ENCODE results near the gene CAMSAP1.
A peak's percentile ranks its signal among the peaks of the same experiment; 100 is the strongest.

The CAMSAP1 gene

DNA sequence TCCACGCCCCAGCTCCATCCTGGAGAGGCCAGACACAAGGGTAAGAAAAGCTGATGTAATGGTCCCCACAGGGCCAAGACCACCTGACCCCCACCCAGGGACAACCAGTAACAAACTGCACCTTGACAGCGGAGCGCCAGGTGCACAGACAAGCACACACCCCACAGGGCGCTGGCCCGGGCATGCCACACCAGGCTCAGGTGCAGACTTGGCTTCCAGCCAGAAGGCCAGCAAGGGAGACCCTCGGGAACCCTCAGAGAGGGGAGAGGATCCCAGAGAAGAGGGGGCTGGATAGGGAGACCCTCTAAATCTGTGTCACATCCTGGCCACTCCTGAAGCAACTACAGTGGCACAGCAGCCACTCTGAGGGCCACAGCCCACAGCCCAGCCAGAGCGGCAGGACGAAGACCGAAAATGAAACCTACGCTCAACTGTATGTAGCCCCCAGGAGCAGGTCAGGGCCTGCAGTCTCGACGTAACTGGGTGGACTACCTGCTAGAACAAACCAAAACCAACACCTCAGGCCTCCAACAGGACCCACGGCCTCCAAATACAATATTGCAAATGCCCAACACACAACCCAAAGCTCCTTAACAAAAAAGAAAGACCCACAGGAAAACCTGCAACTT lies 18.5 kb downstream of the CAMSAP1 start:
- no peak for TF ChIP-seq ZNF274 (IDR thresholded peaks at IDR 0.05; ENCODE audit: low read depth, low read length)
- H3K4me3 ChIP-seq (ENCODE audit: low read length): no peak overlapping the region

DNA sequence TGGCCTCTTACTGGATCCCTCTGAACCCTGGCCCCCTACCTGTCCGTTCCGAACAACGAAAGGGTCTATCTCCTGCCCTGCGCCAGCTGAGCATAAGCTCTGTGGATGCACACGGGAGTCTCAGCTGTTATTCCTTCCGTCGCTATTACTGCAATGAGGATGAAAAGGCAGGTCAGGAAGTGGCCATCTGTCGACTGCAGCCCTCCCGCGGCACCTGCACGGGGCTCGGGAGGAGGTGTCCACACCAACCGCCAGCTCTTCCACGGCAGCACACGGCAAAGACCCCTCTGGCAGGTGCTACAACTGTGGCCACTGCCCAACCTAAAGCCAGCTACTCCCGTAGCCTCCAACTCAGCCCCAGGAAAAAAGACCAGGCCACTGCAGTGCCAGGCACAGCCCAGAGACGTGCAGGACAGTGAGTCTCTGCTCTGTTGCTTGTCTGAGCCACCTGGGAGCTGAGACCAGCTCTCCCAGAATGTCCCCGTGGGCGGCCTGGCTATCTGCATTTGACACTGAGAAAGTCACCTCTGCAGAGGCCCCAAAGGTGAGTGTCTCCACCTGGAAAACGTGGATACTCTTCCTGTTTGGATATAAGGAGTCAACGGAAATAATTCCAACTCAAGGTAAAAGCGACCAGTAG lies 19.1 kb downstream of the CAMSAP1 start:
- peak overlapping the region; percentile 18; the same call in 1 of the 2 replicates for H3K4me3 ChIP-seq (ENCODE audit: low read length)
- no peak for TF ChIP-seq ZNF274 (IDR thresholded peaks at IDR 0.05; ENCODE audit: low read depth, low read length)

DNA sequence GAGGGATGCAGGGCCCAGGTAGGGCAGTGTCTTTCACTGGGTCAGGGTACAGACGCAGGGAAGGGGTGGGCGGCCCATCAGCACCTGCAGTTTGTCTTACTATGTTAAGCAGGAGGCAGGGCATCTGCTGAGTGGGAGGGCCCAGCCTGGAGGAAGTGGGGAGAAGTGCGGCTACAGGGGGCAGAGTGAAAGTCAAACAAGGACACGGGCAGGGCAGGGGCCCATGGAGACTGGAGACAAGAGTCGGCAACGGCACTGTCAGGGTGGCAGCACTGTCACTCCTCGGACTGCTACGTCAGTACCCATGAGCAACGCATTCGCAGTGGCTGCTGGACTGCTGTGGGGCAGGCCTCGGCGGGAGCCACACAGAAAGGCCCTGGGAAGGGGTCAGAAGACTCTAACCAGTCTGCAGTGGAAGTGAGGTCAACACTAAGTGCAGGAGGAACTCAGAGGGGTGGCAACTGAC lies 19.7 kb downstream of the CAMSAP1 start:
- TF ChIP-seq ZNF274 (IDR thresholded peaks at IDR 0.05; ENCODE audit: low read depth, low read length): no peak
- H3K4me3 ChIP-seq (ENCODE audit: low read length): peak overlapping the region; percentile 18; the same call in 1 of the 2 replicates

DNA sequence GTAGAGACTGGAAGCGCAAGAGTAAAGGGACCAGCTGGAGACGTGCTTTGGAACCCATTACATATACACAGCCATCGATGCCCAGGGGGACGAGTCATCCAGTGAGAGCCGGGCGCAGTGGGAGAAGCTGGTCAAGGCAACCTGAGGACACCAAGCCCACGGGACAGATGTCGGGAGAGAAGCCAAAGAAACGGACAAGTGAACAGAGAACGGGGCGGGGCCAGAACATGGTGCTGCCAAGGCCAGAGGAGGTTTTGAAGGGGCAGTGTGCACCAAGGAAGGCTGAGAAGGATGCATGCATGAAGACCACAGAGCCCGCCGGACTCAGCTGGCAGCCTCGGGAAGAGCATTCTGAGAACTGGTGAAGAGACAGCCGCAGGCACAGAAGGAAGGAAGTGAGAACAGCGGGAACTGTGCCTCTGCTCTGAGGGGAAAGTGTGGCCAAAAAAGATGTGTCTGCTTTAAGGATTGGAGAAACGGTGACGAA lies 20.3 kb downstream of the CAMSAP1 start:
- TF ChIP-seq ZNF274 (IDR thresholded peaks at IDR 0.05; ENCODE audit: low read depth, low read length): no peak
- peak overlapping the region; percentile 18; the same call in 1 of the 2 replicates for H3K4me3 ChIP-seq (ENCODE audit: low read length)

DNA sequence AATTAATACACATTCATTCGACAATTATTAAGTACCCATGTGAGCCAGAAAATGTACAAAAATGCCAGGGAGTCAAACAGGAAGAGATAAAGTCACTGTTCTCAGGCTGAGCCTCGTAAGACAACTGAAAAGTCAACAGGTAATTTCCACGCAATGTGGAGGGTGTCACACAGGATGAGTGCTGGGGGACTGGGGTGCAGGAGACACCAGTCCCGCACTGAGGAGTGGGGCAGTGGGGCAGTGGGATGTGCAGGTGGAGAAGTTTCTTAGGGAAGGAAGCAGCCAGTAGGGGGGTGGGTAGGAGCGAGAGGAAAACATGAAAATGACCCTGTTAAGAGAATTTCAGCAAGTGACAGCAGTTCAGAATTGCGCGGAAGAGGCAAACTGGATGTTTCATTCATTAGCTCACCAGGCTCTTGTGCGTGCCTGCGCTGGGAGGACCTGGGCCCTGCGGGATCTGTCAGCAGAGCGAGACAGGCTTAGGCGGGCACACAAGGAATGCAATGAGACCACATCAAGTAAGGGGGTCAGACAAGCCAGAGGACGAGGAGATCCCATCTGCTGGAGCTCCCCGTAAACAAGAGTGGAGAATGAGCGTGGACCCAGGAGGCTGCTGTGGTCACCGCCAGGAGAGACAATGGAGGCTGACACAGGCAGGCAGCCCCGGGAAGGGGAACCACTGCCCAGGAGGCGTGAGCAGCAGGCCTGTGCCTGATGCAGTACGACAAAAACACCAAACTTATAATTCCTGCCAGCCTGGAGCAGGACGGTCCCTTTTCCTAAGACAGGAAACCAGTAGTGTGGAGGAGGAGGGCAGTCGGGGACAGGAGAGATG lies 21.0 kb downstream of the CAMSAP1 start:
- no peak overlapping the region for H3K4me3 ChIP-seq (ENCODE audit: low read length)
- no peak for TF ChIP-seq ZNF274 (IDR thresholded peaks at IDR 0.05; ENCODE audit: low read depth, low read length)

DNA sequence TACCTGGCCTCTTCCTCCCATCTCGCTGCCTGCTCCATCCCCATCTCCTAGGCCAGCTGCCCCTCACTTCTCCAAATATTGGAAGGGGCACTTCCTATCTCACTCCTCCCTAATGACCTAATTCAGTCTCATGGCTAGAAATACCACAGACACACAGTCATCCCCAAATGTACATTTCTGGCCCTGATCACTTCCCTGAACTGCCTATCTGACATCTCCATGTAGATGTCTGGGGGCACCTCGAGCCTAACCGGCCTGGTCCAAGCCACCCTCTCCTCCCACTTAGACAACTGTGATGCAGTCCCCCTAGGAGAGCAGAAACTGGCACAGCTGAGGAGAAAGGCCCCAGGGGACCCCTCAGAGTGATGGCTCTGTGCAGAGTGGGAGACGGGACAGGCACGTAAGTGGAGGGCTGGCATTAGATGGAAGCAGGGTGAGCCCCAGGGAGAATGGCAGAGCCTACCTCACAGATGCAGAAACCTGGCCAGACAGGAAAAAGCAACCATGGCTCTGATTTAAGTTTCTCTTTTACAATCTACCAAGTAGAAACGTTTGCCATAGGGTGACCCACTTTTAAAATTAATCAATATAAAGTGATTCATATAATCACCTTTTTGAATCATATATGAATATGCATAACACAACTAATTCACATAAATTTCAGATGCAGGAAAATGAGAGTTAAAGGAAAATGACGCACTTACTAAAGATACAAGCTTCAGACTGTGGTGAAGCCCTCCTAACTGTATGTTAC lies 22.1 kb downstream of the CAMSAP1 start:
- TF ChIP-seq ZNF274 (IDR thresholded peaks at IDR 0.05; ENCODE audit: low read depth, low read length): no peak
- H3K4me3 ChIP-seq (ENCODE audit: low read length): no peak overlapping the region

DNA sequence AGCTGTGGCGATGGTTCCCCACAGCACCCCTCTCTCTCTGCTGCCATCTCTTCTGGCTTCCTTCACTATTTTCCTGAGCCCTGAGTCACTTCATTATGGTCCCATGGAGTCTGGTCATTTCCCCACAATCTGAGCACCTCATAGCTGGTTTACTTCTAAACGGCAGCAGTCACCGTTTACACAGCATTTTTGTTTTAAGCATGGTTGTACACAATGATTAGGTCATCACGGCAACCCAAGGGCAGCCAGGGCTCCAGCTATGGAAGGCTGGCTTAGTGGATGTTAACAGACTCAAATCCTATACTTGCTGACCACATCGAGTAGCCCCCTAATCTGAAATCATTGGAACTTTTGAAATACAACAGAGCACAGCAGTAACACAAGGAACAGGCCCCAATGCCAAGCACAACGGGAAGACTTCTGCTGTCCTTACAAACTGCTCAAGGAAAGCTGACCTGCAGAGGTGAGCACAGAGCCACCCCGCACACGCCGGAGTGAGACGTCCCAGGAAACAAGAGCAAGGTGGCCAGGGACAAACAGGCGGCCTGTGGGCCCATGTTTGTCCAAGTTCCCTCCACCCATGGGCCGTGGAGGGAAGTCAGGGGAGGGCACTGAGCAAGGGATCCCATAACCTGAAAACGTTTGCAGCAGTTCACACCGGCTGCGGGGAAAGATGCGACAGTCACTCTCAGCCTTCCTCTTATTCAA lies 22.9 kb downstream of the CAMSAP1 start:
- H3K4me3 ChIP-seq (ENCODE audit: low read length): no peak overlapping the region
- no peak for TF ChIP-seq ZNF274 (IDR thresholded peaks at IDR 0.05; ENCODE audit: low read depth, low read length)

DNA sequence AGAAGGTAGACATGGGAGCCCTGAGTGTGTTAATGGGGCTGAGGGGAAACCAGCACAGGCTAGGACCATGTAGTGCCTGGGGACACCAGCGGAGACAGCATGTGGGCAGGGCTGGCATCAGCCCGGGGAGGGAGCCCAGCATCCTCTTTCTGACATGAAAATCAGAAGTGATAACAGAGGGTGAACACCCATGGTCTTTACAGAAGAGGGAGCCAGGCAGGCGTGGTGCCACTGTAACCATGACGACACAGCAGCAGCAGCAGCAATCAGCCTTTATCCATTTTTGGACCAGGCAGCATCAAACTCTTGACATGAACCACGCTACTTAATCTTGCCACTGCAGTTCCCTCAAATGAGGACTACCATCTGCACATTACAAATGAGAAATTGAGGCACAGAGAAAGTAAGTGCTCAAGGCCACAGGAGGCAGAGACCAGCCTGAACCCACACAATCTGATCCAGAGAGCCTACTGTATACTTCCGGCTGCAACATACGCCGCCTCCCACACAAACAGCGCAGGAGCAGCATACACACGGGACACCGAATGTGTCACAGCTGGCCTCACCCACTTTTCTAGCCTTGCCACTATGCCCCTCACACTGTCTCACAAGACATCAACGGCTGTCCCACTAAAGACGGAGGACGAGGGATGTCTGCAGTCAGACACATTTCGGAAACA lies 23.8 kb downstream of the CAMSAP1 start:
- no peak overlapping the region for H3K4me3 ChIP-seq (ENCODE audit: low read length)
- no peak for TF ChIP-seq ZNF274 (IDR thresholded peaks at IDR 0.05; ENCODE audit: low read depth, low read length)

DNA sequence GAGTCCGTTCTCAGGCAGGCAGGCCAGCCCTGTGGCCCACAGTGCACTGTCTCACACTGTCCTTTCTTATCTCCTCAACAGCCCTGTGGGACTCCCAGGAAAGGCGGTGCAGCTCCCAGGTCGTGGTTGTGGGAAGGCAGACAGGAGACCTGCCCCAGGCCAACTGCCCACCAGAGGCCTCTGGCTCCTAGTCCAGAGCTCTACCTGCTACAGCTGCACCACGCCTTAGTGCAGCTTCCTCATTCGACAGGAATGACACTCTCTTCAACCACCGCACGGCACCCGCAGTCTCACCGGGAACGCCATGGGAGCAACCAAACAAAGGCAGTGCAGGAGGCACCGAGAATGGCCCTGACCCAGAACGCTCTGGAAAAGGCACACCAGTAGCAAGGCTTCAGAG lies 25.3 kb downstream of the CAMSAP1 start:
- no peak for TF ChIP-seq ZNF274 (IDR thresholded peaks at IDR 0.05; ENCODE audit: low read depth, low read length)
- H3K4me3 ChIP-seq (ENCODE audit: low read length): no peak overlapping the region

DNA sequence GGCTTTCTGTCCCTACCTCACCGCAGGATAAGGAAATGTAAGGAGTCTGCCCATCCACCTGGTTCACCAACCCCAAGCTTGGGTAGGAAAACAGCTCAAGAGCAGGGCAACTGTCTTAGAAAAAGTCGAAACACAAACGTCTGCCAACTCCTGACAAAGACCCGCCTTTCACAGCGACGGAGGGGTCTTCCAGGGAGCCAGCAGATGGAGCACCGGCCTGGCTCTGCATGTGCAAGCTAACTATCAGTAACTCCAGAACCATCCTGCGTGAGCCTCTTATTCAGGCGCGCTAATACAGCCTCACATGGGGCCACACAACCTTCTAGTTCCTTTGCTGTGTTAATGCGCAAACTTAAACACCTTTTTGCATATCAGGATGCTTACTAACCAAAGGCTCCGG lies 26.9 kb downstream of the CAMSAP1 start:
- no peak for TF ChIP-seq ZNF274 (IDR thresholded peaks at IDR 0.05; ENCODE audit: low read depth, low read length)
- H3K4me3 ChIP-seq (ENCODE audit: low read length): no peak overlapping the region

DNA sequence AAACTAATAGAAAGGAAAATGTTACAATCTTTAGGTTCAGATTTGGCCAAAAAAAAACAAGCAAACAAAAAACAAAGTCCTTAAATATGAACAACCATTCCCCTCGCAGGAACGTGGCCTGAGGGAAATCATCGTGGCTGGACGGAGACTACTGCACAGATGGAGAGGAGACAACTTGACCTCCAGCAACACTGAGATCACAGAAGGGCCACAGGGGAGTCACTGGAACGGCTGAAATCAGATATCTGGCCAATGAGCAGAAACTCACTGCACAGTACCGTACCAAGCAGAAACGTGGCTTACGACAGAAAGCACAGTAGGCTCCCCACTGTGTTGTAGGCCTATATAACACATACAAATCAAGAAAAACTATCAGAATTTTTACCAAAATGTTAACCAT lies 27.7 kb downstream of the CAMSAP1 start:
- H3K4me3 ChIP-seq (ENCODE audit: low read length): no peak overlapping the region
- TF ChIP-seq ZNF274 (IDR thresholded peaks at IDR 0.05; ENCODE audit: low read depth, low read length): no peak

DNA sequence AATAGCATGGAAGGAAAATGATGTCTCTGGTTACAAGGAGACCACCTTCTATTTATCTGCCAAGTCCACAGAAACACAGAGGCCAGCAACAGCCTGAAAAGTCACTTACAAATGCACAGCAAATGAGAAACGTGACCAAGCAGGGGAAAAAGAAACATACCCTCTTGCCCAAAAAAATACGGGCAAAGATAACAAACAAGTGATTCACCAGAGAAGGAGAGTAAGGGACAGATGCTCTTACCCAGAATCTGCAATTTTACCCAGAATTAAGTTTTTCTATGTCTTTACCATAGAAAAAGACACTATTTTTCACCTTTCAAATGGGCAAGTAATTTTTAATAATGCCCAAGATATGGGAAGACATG lies 28.1 kb downstream of the CAMSAP1 start:
- TF ChIP-seq ZNF274 (IDR thresholded peaks at IDR 0.05; ENCODE audit: low read depth, low read length): no peak
- H3K4me3 ChIP-seq (ENCODE audit: low read length): no peak overlapping the region

Measured in GM08714 (cell line).